GM12865 (cell line): Measurements from ENCODE around the gene OTOG.

Experiments
- DNase-seq: peaks from one replicate; pipeline ENCODE4 v3.0.0; 2010; ENCODE audit warnings: low read depth
- H3K4me3 ChIP-seq: 2 replicates; pipeline ENCODE4 v1.5.1; 2011; ENCODE audit warnings: mild to moderate bottlenecking, low read depth, low read length, control low read depth
- CTCF ChIP-seq: IDR thresholded peaks from 2 replicates; pipeline ENCODE4 v1.5.1; 2011; ENCODE audit warnings: low read length, control low read depth, low read depth, inconsistent platforms; ENCODE audit not compliant: insufficient read depth; ENCODE audit errors: missing control alignments

Gene OTOG

GRCh38 chr11:17537261-17537660 lies 9.8 kb upstream of the OTOG start:
- TF ChIP-seq CTCF = no peak
- no peak for DNase-seq
- no peak overlapping the region for H3K4me3 ChIP-seq

GRCh38 chr11:17538054-17538453 lies 9.0 kb upstream of the OTOG start:
- no peak for DNase-seq
- no peak for TF ChIP-seq CTCF
- no peak overlapping the region for H3K4me3 ChIP-seq

GRCh38 chr11:17538731-17539130 lies 8.3 kb upstream of the OTOG start:
- no peak for TF ChIP-seq CTCF

GRCh38 chr11:17540807-17541206 lies 6.3 kb upstream of the OTOG start:
- H3K4me3 ChIP-seq = no peak overlapping the region
- no peak for DNase-seq
- no peak for TF ChIP-seq CTCF

More at GRCh38 chr11:17538731-17539130, 8.3 kb upstream of the OTOG start:
- H3K4me3 ChIP-seq = no peak overlapping the region
- DNase-seq = no peak

GRCh38 chr11:17541330-17541885 lies 5.7 kb upstream of the OTOG start:
- no peak overlapping the region for H3K4me3 ChIP-seq
- DNase-seq = no peak
- TF ChIP-seq CTCF = no peak

GRCh38 chr11:17542249-17542648 lies 4.8 kb upstream of the OTOG start:
- no peak overlapping the region for H3K4me3 ChIP-seq
- TF ChIP-seq CTCF = no peak
- DNase-seq = no peak

GRCh38 chr11:17543041-17543440 lies 4.0 kb upstream of the OTOG start:
- no peak overlapping the region for H3K4me3 ChIP-seq
- TF ChIP-seq CTCF = no peak
- DNase-seq = no peak
